ENCODE data around the gene ZNF587B.
"Not testable (repeated sequence)": the region's sequence is repeated elsewhere in the genome, so short reads cannot be mapped to it uniquely, and the experiment has no call there.

The ZNF587B gene

DNA sequence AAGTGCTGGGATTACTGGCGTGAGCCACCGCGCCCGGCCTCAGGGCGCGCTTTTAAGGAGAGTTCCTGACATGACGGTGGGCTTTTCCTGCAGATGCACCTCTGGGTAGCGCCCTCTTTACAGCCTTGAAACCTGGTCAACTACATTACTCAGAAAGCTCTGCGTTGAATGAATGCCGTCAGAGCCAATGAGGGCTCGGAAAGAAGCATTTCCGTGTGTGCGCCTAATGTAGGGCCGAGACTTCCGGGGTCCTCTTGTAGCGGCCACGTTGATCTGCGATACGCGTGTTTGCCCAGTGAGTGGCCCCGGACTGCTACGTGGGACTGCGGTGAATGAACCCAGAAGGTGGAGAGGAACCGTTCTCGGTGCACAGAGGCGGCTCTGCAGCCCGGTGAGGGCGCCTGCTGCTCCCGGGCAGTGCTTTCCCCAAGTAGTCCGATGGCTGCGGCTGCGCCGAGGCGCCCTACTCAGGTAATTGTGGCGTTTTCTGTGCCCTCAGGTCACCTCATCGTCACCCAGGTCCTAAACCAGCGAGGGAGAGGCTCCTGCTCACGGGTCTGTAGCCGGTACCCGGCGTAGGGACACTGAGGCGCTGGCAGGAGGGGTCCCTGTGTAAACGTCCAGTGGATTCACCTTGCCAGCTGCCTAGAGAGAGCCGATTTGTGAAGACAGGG, 10.5 kb upstream of the ZNF587B start:
- DNase-seq (ENCODE audit: low read depth), result peak; percentile 95

DNA sequence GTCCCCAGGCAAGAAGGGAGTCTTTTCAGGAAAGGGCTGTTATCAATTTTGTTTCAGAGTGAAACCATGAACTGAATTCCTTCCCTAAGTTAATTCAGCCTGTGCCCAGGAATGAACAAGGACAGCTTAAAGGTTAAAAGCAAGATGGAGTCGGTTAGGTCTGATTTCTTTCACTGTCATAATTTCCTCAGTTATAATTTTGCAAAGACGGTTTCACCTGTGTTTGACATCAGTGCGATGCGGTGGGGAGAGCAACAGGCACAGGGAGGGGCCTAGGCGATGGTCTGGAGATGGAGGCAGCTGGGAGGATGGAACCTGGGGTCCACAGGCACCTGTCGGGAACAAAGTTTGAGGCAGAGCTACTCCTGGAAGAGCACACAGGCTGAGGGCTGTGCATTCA, 9.5 kb upstream of the ZNF587B start:
- DNase-seq (ENCODE audit: low read depth), result no peak

DNA sequence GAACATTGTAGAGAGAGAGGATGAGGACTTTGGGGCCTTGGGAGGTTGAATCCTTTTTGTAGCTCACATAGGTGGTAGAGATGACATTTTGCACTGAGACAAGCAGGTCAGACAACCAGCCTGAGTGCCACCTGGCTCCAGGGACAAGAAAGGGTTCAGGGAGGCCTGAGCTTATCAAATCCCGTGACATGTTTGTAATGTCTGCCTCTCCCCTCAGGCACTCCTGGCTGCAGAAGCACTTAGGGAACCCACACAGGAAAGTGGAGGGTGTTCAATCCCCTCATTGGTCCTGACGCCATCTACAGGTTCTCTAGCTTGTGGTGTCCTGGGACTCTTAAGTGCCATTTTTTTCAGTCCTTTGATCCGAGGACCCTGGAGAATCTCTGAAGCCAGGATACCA, 9.0 kb upstream of the ZNF587B start:
- DNase-seq (ENCODE audit: low read depth), result not testable (repeated sequence)

DNA sequence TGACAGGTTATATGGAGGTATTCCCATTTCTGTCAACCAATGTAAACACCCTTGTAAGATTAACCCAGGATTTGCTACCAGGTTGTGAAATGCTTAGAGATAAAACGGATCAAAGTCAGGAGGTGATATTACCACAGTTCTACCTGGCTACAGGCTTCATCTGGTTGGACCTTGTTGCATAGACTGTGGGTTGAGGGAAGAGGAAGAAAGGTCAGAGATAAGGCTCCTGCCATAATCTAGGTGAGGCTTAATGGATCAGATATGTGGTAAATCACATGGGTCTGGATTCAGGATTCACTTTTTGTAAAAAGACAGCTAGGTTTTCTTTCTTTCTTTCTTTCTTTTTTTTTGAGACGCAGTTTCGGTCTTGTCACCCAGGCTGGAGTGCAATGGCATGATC, 8.6 kb upstream of the ZNF587B start:
- DNase-seq (ENCODE audit: low read depth), result not testable (repeated sequence)

DNA sequence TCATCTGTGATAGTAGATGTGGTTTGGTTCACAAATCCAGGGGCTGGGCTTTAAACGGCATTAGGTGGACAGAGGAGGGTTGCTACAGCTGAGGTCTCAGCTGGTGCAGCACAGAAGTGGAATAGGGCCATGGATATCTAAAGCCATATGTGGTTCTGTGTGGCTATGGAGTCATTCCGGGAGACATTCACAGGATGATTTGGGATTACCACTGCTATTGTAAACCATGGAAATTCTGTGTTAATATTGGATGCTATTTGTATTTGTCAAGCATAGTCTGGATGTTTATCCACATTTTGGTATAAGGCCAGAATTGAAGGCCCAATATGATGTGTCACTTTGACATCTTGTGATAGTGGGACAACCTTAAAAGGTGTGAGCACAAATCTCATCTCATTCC, 6.9 kb upstream of the ZNF587B start:
- DNase-seq (ENCODE audit: low read depth), result not testable (repeated sequence)

DNA sequence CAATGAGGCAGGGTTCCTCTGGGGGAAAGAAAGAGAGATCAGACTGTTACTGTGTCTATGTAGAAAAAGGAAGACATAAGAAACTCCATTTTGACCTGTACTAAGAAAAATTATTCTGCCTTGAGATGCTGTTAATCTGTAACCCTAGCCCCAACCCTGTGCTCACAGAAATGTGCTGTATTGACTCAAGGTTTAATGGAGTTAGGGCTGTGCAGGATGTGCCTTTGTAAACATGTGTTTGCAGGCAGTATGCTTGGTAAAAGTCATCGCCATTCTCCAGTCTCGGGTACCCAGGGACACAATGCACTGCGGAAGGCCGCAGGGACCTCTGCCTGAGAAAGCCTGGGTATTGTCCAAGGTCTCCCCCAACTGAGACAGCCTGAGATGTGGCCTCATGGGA, 6.5 kb upstream of the ZNF587B start:
- not testable (repeated sequence) for DNase-seq (ENCODE audit: low read depth)

DNA sequence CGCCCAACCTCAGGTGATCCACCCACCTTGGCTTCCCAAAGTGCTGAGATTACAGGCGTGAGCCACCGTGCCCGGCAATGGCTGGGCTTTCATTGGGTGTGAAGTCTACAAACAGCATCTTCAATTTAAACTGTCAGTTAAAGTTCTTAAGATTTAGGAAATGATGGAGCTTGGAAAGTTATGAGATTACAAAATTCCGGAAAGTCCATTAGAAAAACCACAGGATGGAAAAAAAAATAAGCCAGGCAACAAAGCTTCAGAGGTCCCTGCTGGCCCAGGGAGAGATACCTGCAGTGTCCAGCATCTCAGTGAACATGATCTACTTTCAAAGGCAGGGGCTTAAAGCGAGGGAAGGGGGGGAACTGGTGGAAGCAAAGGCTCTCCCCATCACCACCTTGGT, 4.6 kb upstream of the ZNF587B start:
- peak; percentile 51 for DNase-seq (ENCODE audit: low read depth)

DNA sequence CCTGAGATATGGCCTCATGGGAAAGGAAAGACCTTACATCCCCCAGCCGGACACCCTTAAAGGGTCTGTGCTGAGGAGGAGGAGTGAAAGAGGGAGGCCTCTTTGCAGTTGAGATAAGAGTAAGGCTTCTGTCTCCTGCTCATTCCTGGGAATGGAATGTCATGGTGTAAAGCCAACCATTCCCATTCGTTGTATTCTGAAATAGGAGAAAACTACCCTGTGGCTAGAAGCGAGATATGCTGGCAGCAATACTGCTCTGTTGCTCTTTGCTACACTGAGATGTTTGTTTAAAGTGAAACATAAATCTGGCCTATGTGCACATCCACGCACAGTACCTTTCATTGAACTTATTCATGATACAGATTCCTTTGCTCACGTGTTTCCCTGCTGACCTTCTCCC, 783 bp upstream of the ZNF587B start:
- DNase-seq (ENCODE audit: low read depth), result peak; percentile 96

DNA sequence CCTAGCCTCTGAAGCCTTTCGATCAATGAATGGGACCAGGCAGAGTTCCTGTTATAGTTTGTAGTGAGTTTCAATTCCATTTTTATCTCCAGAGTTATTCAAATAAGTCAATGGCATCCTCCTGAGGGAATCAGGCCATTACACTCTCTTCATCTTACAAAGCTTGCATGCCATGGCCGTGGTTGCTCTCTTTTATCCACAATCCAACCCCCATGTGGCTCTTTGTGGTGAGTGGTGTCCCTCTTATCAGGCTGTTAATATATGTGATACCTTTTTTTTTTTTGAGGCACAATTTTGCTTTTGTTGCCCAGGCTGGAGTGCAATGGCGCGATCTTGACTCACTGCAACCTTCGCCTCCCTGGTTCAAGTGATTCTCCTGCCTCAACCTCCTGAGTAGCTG, 6.9 kb downstream of the ZNF587B start:
- DNase-seq (ENCODE audit: low read depth), result not testable (repeated sequence)

DNA sequence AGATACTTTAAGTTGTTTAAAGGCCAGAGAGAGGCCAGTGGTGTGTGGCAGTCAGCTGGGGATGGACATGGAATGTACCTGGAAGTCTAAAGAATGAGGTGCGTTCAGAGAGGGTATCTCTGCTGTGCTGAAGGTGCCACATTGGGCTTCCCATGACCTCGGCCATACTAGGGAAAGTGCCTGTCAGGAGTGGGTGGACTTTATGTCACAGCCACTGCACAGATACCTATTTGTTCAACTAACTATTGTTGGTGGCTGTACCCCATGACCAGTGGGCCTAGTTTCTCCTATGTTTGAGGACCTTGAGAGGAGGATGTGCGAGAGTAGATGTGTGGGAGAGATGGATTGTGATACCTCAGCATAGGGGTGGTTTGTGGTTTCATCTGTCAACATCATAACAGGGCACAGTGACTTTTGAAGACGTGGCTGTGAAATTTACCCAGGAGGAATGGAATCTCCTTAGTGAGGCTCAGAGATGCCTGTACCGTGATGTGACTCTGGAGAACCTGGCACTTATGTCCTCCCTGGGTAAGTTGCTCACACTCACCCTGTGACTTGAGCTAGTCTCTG, 8.6 kb downstream of the ZNF587B start:
- not testable (repeated sequence) for DNase-seq (ENCODE audit: low read depth)

DNA sequence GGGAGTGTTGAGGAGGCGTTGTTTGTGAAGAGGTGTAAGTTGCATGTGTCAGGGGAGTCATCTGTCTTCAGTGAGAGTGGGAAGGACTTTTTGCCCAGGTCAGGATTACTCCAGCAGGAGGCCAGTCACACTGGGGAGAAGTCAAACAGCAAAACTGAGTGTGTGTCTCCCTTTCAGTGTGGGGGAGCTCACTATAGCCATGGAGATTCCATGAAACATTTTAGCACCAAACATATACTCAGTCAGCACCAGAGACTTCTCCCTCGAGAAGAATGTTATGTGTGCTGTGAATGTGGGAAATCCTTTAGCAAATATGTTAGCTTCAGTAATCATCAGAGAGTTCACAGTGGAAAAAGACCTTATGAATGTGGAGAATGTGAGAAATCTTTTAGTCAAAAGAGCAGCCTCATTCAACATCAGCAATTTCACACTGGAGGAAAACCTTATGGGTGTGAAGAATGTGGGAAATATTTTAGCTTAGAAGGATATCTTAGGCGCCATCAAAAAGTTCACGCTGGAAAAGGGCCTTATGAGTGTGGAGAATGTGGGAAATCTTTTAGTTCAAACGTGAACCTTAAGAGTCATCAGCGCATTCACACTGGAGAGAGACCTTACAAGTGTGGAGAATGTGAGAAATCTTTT, 11.1 kb downstream of the ZNF587B start:
- no peak for DNase-seq (ENCODE audit: low read depth)

DNA sequence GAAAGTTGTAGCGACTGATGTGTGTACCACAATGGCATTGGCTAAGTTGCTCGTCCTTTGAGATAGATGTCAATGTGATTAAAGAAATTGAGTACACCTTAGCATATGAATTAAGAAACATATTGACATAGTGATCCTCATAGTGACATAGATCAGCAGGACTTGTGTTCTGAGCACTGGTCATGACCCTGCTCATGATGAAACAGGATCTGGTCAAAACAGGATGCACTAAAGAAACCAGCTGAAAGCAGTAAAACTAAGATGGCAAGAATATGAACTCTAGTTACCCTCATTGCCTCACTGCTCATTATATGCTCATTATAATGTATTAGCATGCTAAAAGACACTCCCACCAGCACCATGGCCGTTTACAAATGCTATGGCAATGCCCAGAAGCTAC, 17.1 kb downstream of the ZNF587B start:
- not testable (repeated sequence) for DNase-seq (ENCODE audit: low read depth)

DNA sequence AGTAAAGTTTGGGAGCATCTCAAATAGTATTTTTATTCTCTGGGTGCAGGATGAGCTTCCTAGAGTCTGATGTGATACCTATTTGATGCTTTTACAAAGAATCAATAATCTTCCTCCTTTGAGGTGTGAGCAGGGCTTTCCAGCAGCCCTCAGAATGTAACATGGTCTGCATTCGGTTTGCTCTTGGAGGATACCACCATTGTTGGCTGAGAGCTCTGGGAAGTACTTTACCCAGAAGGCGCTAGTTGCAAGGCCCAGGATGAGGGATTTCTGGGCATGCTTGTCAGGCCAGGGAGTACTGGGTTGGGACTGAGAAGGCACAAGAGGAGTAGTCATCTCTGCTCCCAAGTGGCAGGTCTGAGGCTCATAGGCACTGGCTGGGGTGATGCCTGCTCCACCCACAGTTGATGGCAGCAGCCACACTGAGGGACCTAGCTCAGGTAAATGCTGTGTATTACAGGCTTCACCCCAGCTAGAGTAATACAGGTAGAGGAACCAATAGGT, 19.1 kb downstream of the ZNF587B start:
- DNase-seq (ENCODE audit: low read depth), result not testable (repeated sequence)

DNA sequence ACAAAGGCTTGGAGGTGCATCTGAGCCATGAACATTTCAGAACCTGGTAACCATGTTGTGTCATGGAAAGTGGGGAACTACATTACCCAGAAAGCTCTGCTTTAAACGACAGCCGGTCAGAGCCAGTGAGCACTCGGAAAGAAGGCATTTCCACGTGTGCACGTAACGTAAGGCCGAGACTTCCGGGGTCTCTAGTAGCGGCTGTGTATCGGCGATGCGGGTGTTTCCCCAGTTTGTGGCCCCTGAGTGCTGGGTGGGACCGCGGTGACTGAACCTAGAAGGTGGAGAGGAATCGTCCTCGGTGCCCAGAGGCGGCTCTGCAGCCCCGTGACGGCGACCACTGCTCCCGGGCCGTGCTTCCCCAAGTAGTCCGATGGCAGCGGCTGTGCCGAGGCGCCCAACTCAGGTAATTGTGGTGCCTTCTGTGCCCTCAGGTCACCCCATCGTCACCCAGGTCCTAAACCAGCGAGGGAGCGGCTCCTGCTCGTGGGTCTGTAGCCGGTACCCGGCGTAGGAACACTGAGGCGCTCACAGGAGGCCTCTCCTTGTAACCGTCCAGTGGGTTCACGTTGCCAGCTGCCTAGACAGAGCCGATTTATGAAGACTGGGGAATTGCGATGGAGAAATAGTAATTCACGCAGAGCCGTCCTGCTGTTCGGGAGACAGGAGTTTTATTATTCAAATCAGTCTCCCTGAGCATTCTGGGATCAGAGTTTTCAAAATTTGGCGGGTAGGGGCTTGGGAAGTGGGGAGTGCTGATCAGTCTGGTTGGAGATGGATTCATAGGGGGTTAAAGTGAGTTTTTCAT, 19.8 kb downstream of the ZNF587B start, which contains the start of gene ZNF587:
Gene ZNF587, plus strand, starts transcription at position 194 of the 808 bp plus-strand sequence. Its CDS starts 180 bp downstream, at position 374.
- peak; percentile 86 for DNase-seq (ENCODE audit: low read depth)

DNA sequence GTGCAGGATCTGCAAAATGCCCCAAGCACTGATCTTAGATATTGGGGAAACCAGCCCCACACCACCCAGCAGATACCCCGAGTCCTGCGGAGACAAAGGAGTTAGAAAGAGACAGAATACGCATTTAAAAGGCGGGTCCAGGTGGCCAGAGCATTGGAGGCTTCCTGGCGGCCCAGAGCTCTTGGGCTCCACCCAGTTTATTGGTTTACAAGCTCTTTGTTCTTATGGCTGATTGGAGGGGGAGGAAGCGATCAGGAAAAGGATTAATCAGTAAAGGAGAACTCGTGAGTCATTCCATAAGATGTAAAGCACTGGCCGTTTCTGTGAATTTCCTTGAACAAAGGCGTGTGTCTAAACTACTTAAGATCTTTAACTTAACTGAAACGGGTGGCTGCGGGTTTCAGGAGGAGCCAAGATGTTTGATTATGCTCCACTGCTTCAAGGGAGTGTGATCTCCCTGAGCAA, 20.5 kb downstream of the ZNF587B start:
- DNase-seq (ENCODE audit: low read depth), result peak; percentile 41

DNA sequence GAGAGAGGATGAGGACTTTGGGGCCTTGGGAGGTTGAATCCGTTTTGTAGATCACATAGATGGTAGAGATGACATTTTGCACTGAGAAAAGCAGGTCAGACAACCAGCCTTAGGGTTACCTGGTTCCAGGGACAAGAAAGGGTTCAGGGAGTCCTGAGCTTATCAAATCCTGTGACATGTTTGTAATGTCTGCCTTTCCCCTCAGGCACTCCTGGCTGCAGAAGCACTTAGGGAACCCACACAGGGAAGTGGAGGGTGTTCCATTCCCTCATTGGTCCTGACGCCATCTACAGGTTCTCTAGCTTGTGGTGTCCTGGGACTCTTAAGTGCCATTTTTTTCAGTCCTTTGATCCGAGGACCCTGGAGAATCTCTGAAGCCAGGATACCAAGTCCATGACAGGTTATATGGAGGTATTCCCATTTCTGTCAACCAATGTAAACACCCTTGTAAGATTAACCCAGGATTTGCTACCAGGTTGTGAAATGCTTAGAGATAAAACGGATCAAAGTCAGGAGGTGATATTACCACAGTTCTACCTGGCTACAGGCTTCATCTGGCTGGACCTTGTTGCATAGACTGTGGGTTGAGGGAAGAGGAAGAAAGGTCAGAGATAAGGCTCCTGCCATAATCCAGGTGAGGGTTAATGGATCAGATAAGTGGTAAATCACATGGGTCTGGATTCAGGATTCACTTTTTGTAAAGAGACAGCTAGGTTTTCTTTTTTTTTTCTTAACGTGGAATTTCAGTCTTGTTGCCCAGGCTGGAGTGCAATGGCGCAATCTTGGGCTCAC, 21.9 kb downstream of the ZNF587B start:
- DNase-seq (ENCODE audit: low read depth), result not testable (repeated sequence)

DNA sequence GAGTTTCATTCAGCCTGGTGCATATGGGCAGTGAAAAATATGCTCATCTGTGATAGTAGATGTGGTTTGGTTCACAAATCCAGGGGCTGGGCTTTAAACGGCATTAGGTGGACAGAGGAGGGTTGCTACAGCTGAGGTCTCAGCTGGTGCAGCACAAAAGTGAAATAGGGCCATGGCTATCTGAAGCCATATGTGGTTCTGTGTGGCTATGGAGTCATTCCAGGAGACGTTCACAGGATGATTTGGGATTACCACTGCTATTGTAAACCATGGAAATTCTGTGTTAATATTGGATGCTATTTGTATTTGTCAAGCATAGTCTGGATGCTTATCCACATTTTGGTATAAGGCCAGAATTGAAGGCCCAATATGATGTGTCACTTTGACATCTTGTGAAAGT, 24.0 kb downstream of the ZNF587B start:
- not testable (repeated sequence) for DNase-seq (ENCODE audit: low read depth)

DNA sequence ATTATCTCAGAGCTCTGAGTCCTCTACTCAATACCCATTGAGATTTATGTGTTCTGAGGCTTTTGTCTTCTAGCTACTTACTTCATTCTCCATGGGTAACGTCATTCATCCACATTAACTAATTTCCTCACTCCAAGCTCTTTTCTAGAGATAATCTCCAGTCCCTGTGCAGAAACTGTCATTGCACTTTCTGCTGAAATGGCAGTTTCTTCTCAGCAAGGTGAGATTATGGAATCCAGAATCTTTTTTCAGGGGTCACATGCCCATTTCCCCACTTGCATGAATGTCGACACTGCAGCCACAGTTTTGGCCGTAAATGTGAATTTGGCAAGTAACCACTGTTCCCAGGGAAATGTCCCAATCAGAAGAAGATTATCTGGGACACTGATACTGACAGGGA, 32.3 kb downstream of the ZNF587B start:
- DNase-seq (ENCODE audit: low read depth), result not testable (repeated sequence)

DNA sequence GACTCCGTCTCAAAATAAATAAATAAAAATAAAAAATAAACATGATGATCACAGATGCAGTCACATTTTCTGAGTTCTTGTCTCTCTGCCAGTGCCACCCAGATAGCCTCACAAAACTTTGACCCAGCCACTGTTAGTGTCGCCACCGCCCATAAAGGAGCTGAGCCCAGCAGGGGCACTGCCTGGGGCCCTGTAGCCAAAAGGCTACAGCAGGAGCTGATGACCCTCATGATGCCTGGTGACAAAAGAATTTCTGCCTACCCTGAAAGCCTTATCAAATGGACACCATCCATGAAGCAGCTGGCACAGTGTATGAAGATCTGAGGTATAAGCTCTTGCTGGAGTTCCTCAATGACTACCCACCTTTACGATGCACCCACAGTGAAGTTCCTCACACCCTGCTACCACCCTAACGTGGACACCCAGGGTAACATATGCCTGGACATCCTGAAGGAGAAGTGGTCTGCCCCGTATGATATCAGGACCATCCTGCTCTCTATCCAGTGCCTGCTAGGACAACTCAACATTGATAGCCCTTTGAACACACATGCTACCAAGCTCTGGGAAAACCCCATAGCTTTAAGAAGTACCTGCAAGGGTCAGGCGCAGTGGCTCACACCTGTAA, 37.9 kb downstream of the ZNF587B start:
- no peak for DNase-seq (ENCODE audit: low read depth)

DNA sequence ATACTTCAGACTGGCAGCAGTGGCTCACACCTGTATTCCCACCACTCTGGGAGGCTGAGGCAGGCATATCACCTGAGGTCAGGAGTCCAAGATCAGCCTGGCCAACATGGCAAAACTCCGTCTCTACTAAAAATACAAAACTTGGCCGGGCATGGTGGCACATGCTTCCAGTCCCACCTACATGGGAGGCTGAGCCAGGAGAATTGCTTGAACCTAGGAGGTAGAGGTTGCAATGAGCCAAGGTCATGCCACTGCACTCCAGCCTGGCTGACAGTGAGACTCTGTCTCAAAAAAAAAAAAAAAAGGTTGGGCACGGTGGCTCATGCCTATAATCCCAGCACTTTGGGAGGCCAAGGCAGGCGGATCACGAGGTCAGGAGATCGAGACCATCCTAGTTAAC, 39.6 kb downstream of the ZNF587B start:
- DNase-seq (ENCODE audit: low read depth), result not testable (repeated sequence)

DNA sequence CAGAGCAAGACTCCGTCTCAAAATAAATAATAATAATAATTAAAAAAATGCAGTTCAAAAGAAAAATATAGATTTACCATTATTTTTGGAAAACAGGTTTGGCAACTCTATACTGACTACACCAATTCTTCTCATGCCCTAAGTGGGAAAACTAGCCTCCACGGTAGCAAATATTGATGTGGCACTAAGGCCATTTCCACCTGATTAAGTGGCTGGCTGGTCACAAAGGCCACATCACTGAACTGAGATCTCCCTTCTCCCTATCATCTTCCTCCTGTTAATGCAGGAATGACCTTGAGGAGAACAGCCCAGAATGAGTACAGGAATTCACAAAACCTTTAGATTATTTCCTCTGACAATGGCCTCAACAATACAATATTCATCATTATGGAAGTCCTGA, 40.1 kb downstream of the ZNF587B start:
- DNase-seq (ENCODE audit: low read depth), result no peak

All from amniotic epithelial cell (primary cell).